ENCODE measurements around the gene CTRB2. TPM values are rescaled to one million over a fixed set of nuclear protein-coding genes. Genes with fewer than 3 reads are reported as not detected.
A peak's percentile ranks its signal among the peaks of the same experiment; 100 is the strongest.

CTRB2 gene
- total RNA-seq (2014; rRNA removed; shearing (Covaris generic); ENCODE audit: low replicate concordance): not detected in 2 replicates

- no peak within 1 kb of the TSS for H2AFZ ChIP-seq (ENCODE audit: low read length)
- H3K4me3 ChIP-seq (ENCODE audit: low read length): no peak within 1 kb of the TSS
- DNase-seq: no peak
- H3K9me3 ChIP-seq (ENCODE audit: low read length): no peaks in the 10 kb centered on the region
- H3K27me3 ChIP-seq (ENCODE audit: low read length): no peaks in the 10 kb centered on the region
- no peaks in the 10 kb centered on the region for H3K79me2 ChIP-seq (ENCODE audit: low read length)
- no peaks in the 10 kb centered on the region for H3K36me3 ChIP-seq (ENCODE audit: insufficient read depth, low read length)
- no peaks in the 10 kb centered on the region for H4K20me1 ChIP-seq (ENCODE audit: insufficient read depth, low read depth, low read length)
- no peaks in the 10 kb centered on the region for H3K4me1 ChIP-seq (ENCODE audit: low read length)
- H3K27ac ChIP-seq (ENCODE audit: low read length): no peak within 1 kb of the TSS
- H3K9ac ChIP-seq (ENCODE audit: low read length): no peak within 1 kb of the TSS
- no peaks in the 10 kb centered on the region for H3K9me2 ChIP-seq (replicated peaks; ENCODE audit: insufficient read depth, low read length)
- H3K4me2 ChIP-seq (ENCODE audit: low read depth, low read length, poor library complexity, severe bottlenecking): no peak within 1 kb of the TSS
Observed at GRCh38 chr16:75206749-75207451, at the start of gene CTRB2. Gene CTRB2 (minus strand): TSS chr16:75207161. CDS start chr16:75207141, 20 bp downstream.

- no peak for DNase-seq
- H3K9ac ChIP-seq (ENCODE audit: low read length): no peak overlapping the region
- H3K9me2 ChIP-seq (replicated peaks; ENCODE audit: insufficient read depth, low read length): no peaks in the 10 kb centered on the region
- peaks cover 10% of the 10 kb centered on the region for H3K4me1 ChIP-seq (ENCODE audit: low read length)
- no peak overlapping the region for H2AFZ ChIP-seq (ENCODE audit: low read length)
- H3K27ac ChIP-seq (ENCODE audit: low read length): no peak overlapping the region
- no peaks in the 10 kb centered on the region for H3K36me3 ChIP-seq (ENCODE audit: insufficient read depth, low read length)
- H4K20me1 ChIP-seq (ENCODE audit: insufficient read depth, low read depth, low read length): peaks cover 29% of the 10 kb centered on the region
- H3K4me3 ChIP-seq (ENCODE audit: low read length): no peak overlapping the region
- H3K79me2 ChIP-seq (ENCODE audit: low read length): no peaks in the 10 kb centered on the region
- no peaks in the 10 kb centered on the region for H3K9me3 ChIP-seq (ENCODE audit: low read length)
- H3K27me3 ChIP-seq (ENCODE audit: low read length): no peaks in the 10 kb centered on the region
- H3K4me2 ChIP-seq (ENCODE audit: low read depth, low read length, poor library complexity, severe bottlenecking): no peak overlapping the region
Observed at GRCh38 chr16:75256059-75256571, 49.2 kb upstream of the CTRB2 start.

GRCh38 chr16:75254359-75254837 lies 47.4 kb upstream of the CTRB2 start:
- Histone ChIP-seq H2AFZ (ENCODE audit: low read length) (no peak overlapping the region), H3K4me3 (ENCODE audit: low read length) (no peak overlapping the region), H3K9me2 (replicated peaks; ENCODE audit: insufficient read depth, low read length) (no peaks in the 10 kb centered on the region), H3K4me1 (ENCODE audit: low read length) (peaks cover 22% of the 10 kb centered on the region), H3K9ac (ENCODE audit: low read length) (no peak overlapping the region), H3K4me2 (ENCODE audit: low read depth, low read length, poor library complexity, severe bottlenecking) (no peak overlapping the region), H3K9me3 (ENCODE audit: low read length) (no peaks in the 10 kb centered on the region), H4K20me1 (ENCODE audit: insufficient read depth, low read depth, low read length) (peaks cover 42% of the 10 kb centered on the region), H3K79me2 (ENCODE audit: low read length) (peaks cover 15% of the 10 kb centered on the region), H3K36me3 (ENCODE audit: insufficient read depth, low read length) (no peaks in the 10 kb centered on the region), H3K27ac (ENCODE audit: low read length) (no peak overlapping the region), H3K27me3 (ENCODE audit: low read length) (no peaks in the 10 kb centered on the region)
- peak; percentile 54 for DNase-seq

- Histone ChIP-seq H3K4me3 (ENCODE audit: low read length) (no peak overlapping the region), H3K4me1 (ENCODE audit: low read length) (peaks cover 22% of the 10 kb centered on the region), H3K27me3 (ENCODE audit: low read length) (no peaks in the 10 kb centered on the region), H3K4me2 (ENCODE audit: low read depth, low read length, poor library complexity, severe bottlenecking) (no peak overlapping the region), H3K27ac (ENCODE audit: low read length) (no peak overlapping the region), H2AFZ (ENCODE audit: low read length) (no peak overlapping the region), H3K9me2 (replicated peaks; ENCODE audit: insufficient read depth, low read length) (no peaks in the 10 kb centered on the region), H3K79me2 (ENCODE audit: low read length) (peaks cover 27% of the 10 kb centered on the region), H3K9me3 (ENCODE audit: low read length) (no peaks in the 10 kb centered on the region), H3K36me3 (ENCODE audit: insufficient read depth, low read length) (no peaks in the 10 kb centered on the region), H3K9ac (ENCODE audit: low read length) (no peak overlapping the region), H4K20me1 (ENCODE audit: insufficient read depth, low read depth, low read length) (peaks cover 37% of the 10 kb centered on the region)
- no peak for DNase-seq
Observed at GRCh38 chr16:75252946-75253911, 46.3 kb upstream of the CTRB2 start.

GRCh38 chr16:75252049-75252864 lies 45.3 kb upstream of the CTRB2 start:
- Histone ChIP-seq H2AFZ (ENCODE audit: low read length) (no peak overlapping the region), H3K4me1 (ENCODE audit: low read length) (peaks cover 22% of the 10 kb centered on the region), H3K27ac (ENCODE audit: low read length) (no peak overlapping the region), H3K4me2 (ENCODE audit: low read depth, low read length, poor library complexity, severe bottlenecking) (peak overlapping the region; percentile 31), H3K79me2 (ENCODE audit: low read length) (peaks cover 37% of the 10 kb centered on the region), H3K27me3 (ENCODE audit: low read length) (no peaks in the 10 kb centered on the region), H3K9ac (ENCODE audit: low read length) (peak overlapping the region; percentile 48), H4K20me1 (ENCODE audit: insufficient read depth, low read depth, low read length) (peaks cover 37% of the 10 kb centered on the region), H3K9me2 (replicated peaks; ENCODE audit: insufficient read depth, low read length) (no peaks in the 10 kb centered on the region), H3K9me3 (ENCODE audit: low read length) (no peaks in the 10 kb centered on the region), H3K4me3 (ENCODE audit: low read length) (peak overlapping the region; percentile 28; the same call in 1 of the 2 replicates), H3K36me3 (ENCODE audit: insufficient read depth, low read length) (no peaks in the 10 kb centered on the region)
- no peak for DNase-seq

GRCh38 chr16:75251280-75252048 lies 44.5 kb upstream of the CTRB2 start, which contains the start of gene BCAR1:
Gene BCAR1 (minus strand): TSS chr16:75251624. CDS start chr16:75251482, 142 bp downstream.
- DNase-seq: peak; percentile 91
- peaks cover 37% of the 10 kb centered on the region for H4K20me1 ChIP-seq (ENCODE audit: insufficient read depth, low read depth, low read length)

GRCh38 chr16:75250809-75251279 lies 43.9 kb upstream of the CTRB2 start:
- peaks cover 50% of the 10 kb centered on the region for H3K79me2 ChIP-seq (ENCODE audit: low read length)
- H3K27ac ChIP-seq (ENCODE audit: low read length): no peak overlapping the region
- H3K9me2 ChIP-seq (replicated peaks; ENCODE audit: insufficient read depth, low read length): no peaks in the 10 kb centered on the region
- peaks cover 35% of the 10 kb centered on the region for H4K20me1 ChIP-seq (ENCODE audit: insufficient read depth, low read depth, low read length)
- DNase-seq: peak; percentile 58
- H3K27me3 ChIP-seq (ENCODE audit: low read length): no peaks in the 10 kb centered on the region
- peak overlapping the region; percentile 95 for H3K4me3 ChIP-seq (ENCODE audit: low read length)
- peak overlapping the region; percentile 81; the same call in 1 of the 2 replicates for H2AFZ ChIP-seq (ENCODE audit: low read length)
- no peaks in the 10 kb centered on the region for H3K9me3 ChIP-seq (ENCODE audit: low read length)
- peaks cover 27% of the 10 kb centered on the region for H3K4me1 ChIP-seq (ENCODE audit: low read length)
- peak overlapping the region; percentile 81 for H3K9ac ChIP-seq (ENCODE audit: low read length)
- no peaks in the 10 kb centered on the region for H3K36me3 ChIP-seq (ENCODE audit: insufficient read depth, low read length)
- H3K4me2 ChIP-seq (ENCODE audit: low read depth, low read length, poor library complexity, severe bottlenecking): peak overlapping the region; percentile 94

More at GRCh38 chr16:75251280-75252048, 44.5 kb upstream of the CTRB2 start, which contains the start of gene BCAR1:
- H3K9ac ChIP-seq (ENCODE audit: low read length): peak within 1 kb of the TSS; percentile 81
- H3K9me2 ChIP-seq (replicated peaks; ENCODE audit: insufficient read depth, low read length): no peaks in the 10 kb centered on the region
- peak within 1 kb of the TSS; percentile 81; the same call in 1 of the 2 replicates for H2AFZ ChIP-seq (ENCODE audit: low read length)
- H3K36me3 ChIP-seq (ENCODE audit: insufficient read depth, low read length): no peaks in the 10 kb centered on the region
- H3K4me2 ChIP-seq (ENCODE audit: low read depth, low read length, poor library complexity, severe bottlenecking): peak within 1 kb of the TSS; percentile 94
- no peaks in the 10 kb centered on the region for H3K27me3 ChIP-seq (ENCODE audit: low read length)
- no peak within 1 kb of the TSS for H3K27ac ChIP-seq (ENCODE audit: low read length)
- no peaks in the 10 kb centered on the region for H3K9me3 ChIP-seq (ENCODE audit: low read length)
- H3K4me1 ChIP-seq (ENCODE audit: low read length): peaks cover 22% of the 10 kb centered on the region
- H3K79me2 ChIP-seq (ENCODE audit: low read length): peaks cover 45% of the 10 kb centered on the region
- H3K4me3 ChIP-seq (ENCODE audit: low read length): peak within 1 kb of the TSS; percentile 95
